Right lobe of liver (tissue), 4 donors: ENCODE data around the gene MAPK1.

Experiments
- CTCF ChIP-seq, 4 donors: fragments of 200-600 bp in 3 of 4; fragments of 450-650 bp in 1 of 4; IDR thresholded peaks; one replicate each; pipeline versions ENCODE4 v1.5.1 to v1.8.0; 2016 to 2022; ENCODE audit warnings: antibody characterized with exemption in 4 of 4, mild to moderate bottlenecking in 2 of 4
- POLR2A ChIP-seq: fragments of 450-650 bp; IDR thresholded peaks from one replicate; pipeline ENCODE4 v1.6.1; 2017; ENCODE audit warnings: antibody characterized with exemption, mild to moderate bottlenecking
- donor health status: DM: no; HTN: no; CAD: no.
- donor health status: DM: no; HTN: no; CAD: no.
- donor health status: DM: no; HTN: yes; CAD: no.

- TF ChIP-seq CTCF (IDR thresholded peaks at IDR 0.05) (no peak), POLR2A (no peak)
Observed at GRCh38 chr22:21738966-21739365, 128.5 kb downstream of the MAPK1 start.
